ENCODE results near the gene NRROS. TPM values are rescaled to one million over a fixed set of nuclear protein-coding genes. Genes with fewer than 3 reads are reported as not detected.
"Not testable (repeated sequence)": the region's sequence is repeated elsewhere in the genome, so short reads cannot be mapped to it uniquely, and the experiment has no call there.

NRROS gene
- 10 to 100 TPM; 12.3 to 21.8 TPM for total RNA-seq
- 1 to 10 TPM; 4.8 to 9.5 (median 7.0) TPM for polyA plus RNA-seq (ENCODE audit: insufficient read length in 6 of 6)
- long read RNA-seq, donor 1, transcript NRROS-201 (3 exons, 2,564 nt) = major isoform, 5 of 5 reads
- long read RNA-seq, donor 1, partial matches to known transcripts = 0 of 5 reads
- long read RNA-seq, donor 1, other reads (novel, unspliced or antisense) = 0 of 5 reads
- long read RNA-seq, donor 2, partial matches to known transcripts = 0 of 2 reads
- long read RNA-seq, donor 2, other reads (novel, unspliced or antisense) = 0 of 2 reads
- long read RNA-seq, donor 3 = 0 reads
- long read RNA-seq, donor 4, partial matches to known transcripts = 0 of 1 reads
- long read RNA-seq, donor 4, other reads (novel, unspliced or antisense) = 1 of 1 reads
- long read RNA-seq, donor 5, partial matches to known transcripts = 0 of 2 reads
- long read RNA-seq, donor 5, other reads (novel, unspliced or antisense) = 0 of 2 reads
- long read RNA-seq, donor 6, partial matches to known transcripts = 0 of 3 reads
- long read RNA-seq, donor 6, other reads (novel, unspliced or antisense) = 0 of 3 reads
- long read RNA-seq, donor 7, partial matches to known transcripts = 0 of 2 reads
- long read RNA-seq, donor 7, other reads (novel, unspliced or antisense) = 0 of 2 reads
- long read RNA-seq, donor 8, partial matches to known transcripts = 0 of 2 reads
- long read RNA-seq, donor 8, other reads (novel, unspliced or antisense) = 0 of 2 reads
- long read RNA-seq, donor 9 = 0 reads
- long read RNA-seq, donor 10, transcript NRROS-202 (2 exons, 586 nt) = major isoform, 5 of 5 reads
- long read RNA-seq, donor 10, partial matches to known transcripts = 0 of 5 reads
- long read RNA-seq, donor 10, other reads (novel, unspliced or antisense) = 0 of 5 reads
- long read RNA-seq, donor 11, partial matches to known transcripts = 0 of 2 reads
- long read RNA-seq, donor 11, other reads (novel, unspliced or antisense) = 0 of 2 reads
- long read RNA-seq, donor 12 = 0 reads

- no peaks in the 10 kb centered on the region for H3K9me3 ChIP-seq
- TF ChIP-seq, protein P1, sequence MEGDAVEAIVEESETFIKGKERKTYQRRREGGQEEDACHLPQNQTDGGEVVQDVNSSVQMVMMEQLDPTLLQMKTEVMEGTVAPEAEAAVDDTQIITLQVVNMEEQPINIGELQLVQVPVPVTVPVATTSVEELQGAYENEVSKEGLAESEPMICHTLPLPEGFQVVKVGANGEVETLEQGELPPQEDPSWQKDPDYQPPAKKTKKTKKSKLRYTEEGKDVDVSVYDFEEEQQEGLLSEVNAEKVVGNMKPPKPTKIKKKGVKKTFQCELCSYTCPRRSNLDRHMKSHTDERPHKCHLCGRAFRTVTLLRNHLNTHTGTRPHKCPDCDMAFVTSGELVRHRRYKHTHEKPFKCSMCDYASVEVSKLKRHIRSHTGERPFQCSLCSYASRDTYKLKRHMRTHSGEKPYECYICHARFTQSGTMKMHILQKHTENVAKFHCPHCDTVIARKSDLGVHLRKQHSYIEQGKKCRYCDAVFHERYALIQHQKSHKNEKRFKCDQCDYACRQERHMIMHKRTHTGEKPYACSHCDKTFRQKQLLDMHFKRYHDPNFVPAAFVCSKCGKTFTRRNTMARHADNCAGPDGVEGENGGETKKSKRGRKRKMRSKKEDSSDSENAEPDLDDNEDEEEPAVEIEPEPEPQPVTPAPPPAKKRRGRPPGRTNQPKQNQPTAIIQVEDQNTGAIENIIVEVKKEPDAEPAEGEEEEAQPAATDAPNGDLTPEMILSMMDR (IDR thresholded peaks at IDR 0.05) = no peak
- H3K4me3 ChIP-seq = peak within 1 kb of the TSS; percentile 50 to 67
- H3K27ac ChIP-seq = peak within 1 kb of the TSS; percentile 76 to 92
- ATAC-seq (peak; percentile 90), DNase-seq (peak; percentile 33 to 93 (median 74))
- H3K36me3 ChIP-seq = peaks cover 0 to 6% of the 10 kb centered on the region in 2 donors
- intact Hi-C loops (cut with DNase I) = no loop called here
- H3K27me3 ChIP-seq = peaks cover 3 to 14% of the 10 kb centered on the region in 2 donors
- peaks cover 0 to 80% of the 10 kb centered on the region in 2 donors for H3K4me1 ChIP-seq
Measured at GRCh38 chr3:196639483-196640296, at the start of gene NRROS. Gene NRROS (plus strand): TSS chr3:196639694. CDS start chr3:196654540, 14,846 bp downstream.

GRCh38 chr3:196590279-196590678, 49.2 kb upstream of the NRROS start:
- no peaks in the 10 kb centered on the region for H3K27me3 ChIP-seq
- peaks cover 0 to 16% of the 10 kb centered on the region in 2 donors for H3K36me3 ChIP-seq

GRCh38 chr3:196596355-196596754, 43.1 kb upstream of the NRROS start:
- Histone ChIP-seq H3K36me3 (no peaks in the 10 kb centered on the region), H3K4me3 (no peak overlapping the region), H3K27ac (no peak overlapping the region), H3K27me3 (peaks cover 0 to 8% of the 10 kb centered on the region in 2 donors), H3K4me1 (peaks cover 0 to 4% of the 10 kb centered on the region in 2 donors), H3K9me3 (no peaks in the 10 kb centered on the region)
- intact Hi-C loops (cut with DNase I) = no loop called here
- TF ChIP-seq, protein P1 (IDR thresholded peaks at IDR 0.05) = no peak
- DNase-seq (no peak), ATAC-seq (no peak)

More at GRCh38 chr3:196590279-196590678, 49.2 kb upstream of the NRROS start:
- Histone ChIP-seq H3K4me3 (no peak overlapping the region), H3K27ac (no peak overlapping the region), H3K4me1 (no peaks in the 10 kb centered on the region), H3K9me3 (no peaks in the 10 kb centered on the region)
- intact Hi-C loops (cut with DNase I) = no loop called here
- no peak for ATAC-seq
- DNase-seq = no peak
- TF ChIP-seq, protein P1 (IDR thresholded peaks at IDR 0.05) = no peak

GRCh38 chr3:196597971-196598733, 41.3 kb upstream of the NRROS start:
- H3K4me1 ChIP-seq; DNase-seq; intact Hi-C loops (cut with DNase I); H3K9me3 ChIP-seq; H3K36me3 ChIP-seq; ATAC-seq; H3K27ac ChIP-seq; H3K27me3 ChIP-seq: not testable (repeated sequence)
- peak overlapping the region in 1 of 2 donors; percentile 18 for H3K4me3 ChIP-seq

Data from left lung (tissue), 14 donors.